Measurements from ENCODE around the gene STRIP2. TPM values are rescaled to one million over a fixed set of nuclear protein-coding genes. Genes with fewer than 3 reads are reported as not detected.

The STRIP2 gene
- total RNA-seq, 2 donors from 2014 or later = 8.5 to 11.3 TPM

- no peaks in the 10 kb centered on the region for H3K4me1 ChIP-seq
- no peak for DNase-seq (ENCODE audit: low spot score)
- H3K9me3 ChIP-seq = no peaks in the 10 kb centered on the region
- no peaks in the 10 kb centered on the region for H3K36me3 ChIP-seq
- no peaks in the 10 kb centered on the region for H3K27me3 ChIP-seq
- H3K4me3 ChIP-seq = no peak overlapping the region
- H3K27ac ChIP-seq = no peak overlapping the region
- TF ChIP-seq CTCF (IDR thresholded peaks at IDR 0.05) = no peak
Observed at GRCh38 chr7:129427526-129428045, 6.6 kb upstream of the STRIP2 start.

GRCh38 chr7:129431911-129432643, 2.2 kb upstream of the STRIP2 start:
- Histone ChIP-seq H3K4me1 (peaks cover 0 to 17% of the 10 kb centered on the region in 2 donors), H3K36me3 (no peaks in the 10 kb centered on the region), H3K27me3 (no peaks in the 10 kb centered on the region), H3K4me3 (no peak overlapping the region), H3K9me3 (no peaks in the 10 kb centered on the region), H3K27ac (no peak overlapping the region)
- DNase-seq (ENCODE audit: low spot score) = no peak
- no peak for TF ChIP-seq CTCF (IDR thresholded peaks at IDR 0.05)

- peak overlapping the region; percentile 77 to 83 for H3K27ac ChIP-seq
- no peaks in the 10 kb centered on the region for H3K9me3 ChIP-seq
- no peak for DNase-seq (ENCODE audit: low spot score)
- H3K36me3 ChIP-seq = no peaks in the 10 kb centered on the region
- peaks cover 0 to 17% of the 10 kb centered on the region in 2 donors for H3K4me1 ChIP-seq
- H3K27me3 ChIP-seq = no peaks in the 10 kb centered on the region
- TF ChIP-seq CTCF (IDR thresholded peaks at IDR 0.05) = no peak
- H3K4me3 ChIP-seq = peak overlapping the region; percentile 66 to 83
Observed at GRCh38 chr7:129434675-129435318, 565 bp downstream of the STRIP2 start.

- peak overlapping the region in 1 of 2 donors; percentile 83 for H3K4me3 ChIP-seq
- H3K36me3 ChIP-seq = no peaks in the 10 kb centered on the region
- H3K4me1 ChIP-seq = peaks cover 0 to 17% of the 10 kb centered on the region in 2 donors
- peak overlapping the region in 1 of 2 donors; percentile 83 for H3K27ac ChIP-seq
- DNase-seq (ENCODE audit: low spot score) = no peak
- H3K9me3 ChIP-seq = no peaks in the 10 kb centered on the region
- no peaks in the 10 kb centered on the region for H3K27me3 ChIP-seq
- TF ChIP-seq CTCF (IDR thresholded peaks at IDR 0.05) = no peak
Observed at GRCh38 chr7:129435414-129435829, 1.2 kb downstream of the STRIP2 start.

GRCh38 chr7:129436335-129436923, 2.2 kb downstream of the STRIP2 start:
- no peaks in the 10 kb centered on the region for H3K27me3 ChIP-seq
- no peaks in the 10 kb centered on the region for H3K36me3 ChIP-seq
- no peak for TF ChIP-seq CTCF (IDR thresholded peaks at IDR 0.05)
- no peak overlapping the region for H3K27ac ChIP-seq
- H3K4me3 ChIP-seq = no peak overlapping the region
- H3K4me1 ChIP-seq = peaks cover 0 to 17% of the 10 kb centered on the region in 2 donors
- no peaks in the 10 kb centered on the region for H3K9me3 ChIP-seq
- no peak for DNase-seq (ENCODE audit: low spot score)
